Ovary (tissue), 3 donors: Measurements from ENCODE around the gene CAMKMT.

Source experiments
- CTCF ChIP-seq, 3 donors: fragments of 450-650 bp in 2 of 3; fragments of 200-600 bp in 1 of 3; IDR thresholded peaks; one replicate each; pipeline versions ENCODE4 v1.5.1 to v1.8.0; 2016 to 2022; ENCODE audit warnings: antibody characterized with exemption in 3 of 3, mild to moderate bottlenecking in 1 of 3
- POLR2A ChIP-seq: fragments of 450-650 bp; IDR thresholded peaks from one replicate; pipeline ENCODE4 v1.6.1; 2017; ENCODE audit warnings: antibody characterized with exemption, mild to moderate bottlenecking, moderate library complexity
- donor health status: DM: no; HTN: no; CAD: no.

GRCh38 chr2:44528595-44528994 is 166.8 kb downstream of the CAMKMT start:
- TF ChIP-seq CTCF (IDR thresholded peaks at IDR 0.05) (no peak), POLR2A (no peak)
